SK-N-SH (cell line): Measurements from ENCODE around the gene SLCO3A1.

Experiments
- CTCF ChIP-seq: fragments of 200-600 bp; sonication (generic); IDR thresholded peaks from 2 replicates; pipeline ENCODE4 v1.6.1; 2017; ENCODE audit warnings: antibody characterized with exemption, mild to moderate bottlenecking, moderate library complexity
- GATA2 ChIP-seq: sonication (generic); formaldehyde crosslinking; IDR thresholded peaks from 2 replicates; pipeline ENCODE4 v1.5.0; 2020; ENCODE audit warnings: mild to moderate bottlenecking, missing genetic modification reagents
- MAX ChIP-seq: IDR thresholded peaks from 2 replicates; pipeline ENCODE4 v1.4.0; 2012; ENCODE audit warnings: low read depth
- POLR2AphosphoS5 ChIP-seq: IDR thresholded peaks from 2 replicates; pipeline ENCODE4 v1.6.1; 2012; ENCODE audit warnings: low read depth, low read length
- RCOR1 ChIP-seq: fragments of 150-350 bp; IDR thresholded peaks from 2 replicates; pipeline ENCODE4 v1.6.1; 2017; ENCODE audit warnings: antibody characterized with exemption, low read length
- REST ChIP-seq: IDR thresholded peaks from 2 replicates; pipeline ENCODE4 v1.6.1; 2012; ENCODE audit warnings: mild to moderate bottlenecking, low read depth, low read length, moderate library complexity
- SIN3A ChIP-seq: IDR thresholded peaks from 2 replicates; pipeline ENCODE4 v1.6.1; 2012; ENCODE audit warnings: low read depth, mild to moderate bottlenecking, low read length, moderate library complexity, borderline replicate concordance
- TF ChIP-seq, protein P1 (sequence below): fragments of 150-350 bp; IDR thresholded peaks from 2 replicates; pipeline ENCODE4 v1.6.1; 2016; ENCODE audit warnings: mild to moderate bottlenecking, low read depth, low read length

GRCh38 chr15:92146511-92147150 is 293.1 kb downstream of the SLCO3A1 start:
- TF ChIP-seq CTCF (no peak), SIN3A (no peak), POLR2AphosphoS5 (no peak), RCOR1 (no peak), REST (no peak), GATA2 (CRISPR knock-in tag) (no peak), MAX (no peak)
- TF ChIP-seq, protein P1, sequence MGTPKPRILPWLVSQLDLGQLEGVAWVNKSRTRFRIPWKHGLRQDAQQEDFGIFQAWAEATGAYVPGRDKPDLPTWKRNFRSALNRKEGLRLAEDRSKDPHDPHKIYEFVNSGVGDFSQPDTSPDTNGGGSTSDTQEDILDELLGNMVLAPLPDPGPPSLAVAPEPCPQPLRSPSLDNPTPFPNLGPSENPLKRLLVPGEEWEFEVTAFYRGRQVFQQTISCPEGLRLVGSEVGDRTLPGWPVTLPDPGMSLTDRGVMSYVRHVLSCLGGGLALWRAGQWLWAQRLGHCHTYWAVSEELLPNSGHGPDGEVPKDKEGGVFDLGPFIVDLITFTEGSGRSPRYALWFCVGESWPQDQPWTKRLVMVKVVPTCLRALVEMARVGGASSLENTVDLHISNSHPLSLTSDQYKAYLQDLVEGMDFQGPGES: no peak
